Stimulated activated memory B cell treated with anti-CD40 and anti-IgM and Interleukin-4, amounts not matched to agents 10 μg/mL and 1 μg/mL and 100 μg/mL, for 72 hours (primary cell): ENCODE data around the gene PARD3B.

Source experiments
- ATAC-seq: fragments of 150-1000 bp; cut with Tn5 transposase; 2 replicates; pipeline ENCODE4 v1.10.0; 2021
- H3K27ac Mint-ChIP-seq: one replicate; pipeline ENCODE4 v1.8.0; 2022; ENCODE audit warnings: mild to moderate bottlenecking, mixed read lengths
- H3K27me3 Mint-ChIP-seq: one replicate; pipeline ENCODE4 v1.8.0; 2022; ENCODE audit warnings: mixed read lengths
- H3K36me3 Mint-ChIP-seq: one replicate; pipeline ENCODE4 v1.8.0; 2022; ENCODE audit warnings: mixed read lengths
- H3K4me1 Mint-ChIP-seq: one replicate; pipeline ENCODE4 v1.8.0; 2022; ENCODE audit warnings: mixed read lengths
- H3K4me3 Mint-ChIP-seq: one replicate; pipeline ENCODE4 v1.8.0; 2022; ENCODE audit warnings: mild to moderate bottlenecking, moderate library complexity, mixed read lengths
- H3K9me3 Mint-ChIP-seq: one replicate; pipeline ENCODE4 v1.8.0; 2022; ENCODE audit warnings: mixed read lengths

Gene PARD3B

GRCh38 chr2:204718607-204719006 lies 173.3 kb downstream of the PARD3B start:
- Mint-ChIP-seq H3K36me3 (no peaks in the 10 kb centered on the region), H3K9me3 (peaks cover 8% of the 10 kb centered on the region), H3K4me3 (no peak overlapping the region), H3K27ac (no peak overlapping the region), H3K4me1 (no peaks in the 10 kb centered on the region), H3K27me3 (no peaks in the 10 kb centered on the region)
- no peak for ATAC-seq

GRCh38 chr2:204720874-204721273 lies 175.6 kb downstream of the PARD3B start:
- Mint-ChIP-seq H3K27ac (no peak overlapping the region), H3K4me1 (no peaks in the 10 kb centered on the region), H3K4me3 (no peak overlapping the region), H3K9me3 (peaks cover 10% of the 10 kb centered on the region), H3K36me3 (no peaks in the 10 kb centered on the region), H3K27me3 (no peaks in the 10 kb centered on the region)
- no peak for ATAC-seq

- Mint-ChIP-seq H3K9me3 (peaks cover 10% of the 10 kb centered on the region), H3K27ac (no peak overlapping the region), H3K4me1 (no peaks in the 10 kb centered on the region), H3K27me3 (no peaks in the 10 kb centered on the region), H3K4me3 (no peak overlapping the region), H3K36me3 (no peaks in the 10 kb centered on the region)
- ATAC-seq = no peak
Measured at GRCh38 chr2:204722207-204722606, 176.9 kb downstream of the PARD3B start.

- peaks cover 7% of the 10 kb centered on the region for H3K9me3 Mint-ChIP-seq
- H3K27me3 Mint-ChIP-seq = no peaks in the 10 kb centered on the region
Measured at GRCh38 chr2:204722691-204723090, 177.4 kb downstream of the PARD3B start.

GRCh38 chr2:204725693-204726360 lies 180.6 kb downstream of the PARD3B start:
- H3K36me3 Mint-ChIP-seq = no peaks in the 10 kb centered on the region
- H3K27me3 Mint-ChIP-seq = no peaks in the 10 kb centered on the region
- H3K4me1 Mint-ChIP-seq = no peaks in the 10 kb centered on the region
- peaks cover 2% of the 10 kb centered on the region for H3K9me3 Mint-ChIP-seq
- H3K27ac Mint-ChIP-seq = no peak overlapping the region
- H3K4me3 Mint-ChIP-seq = no peak overlapping the region
- ATAC-seq = no peak

More at GRCh38 chr2:204722691-204723090, 177.4 kb downstream of the PARD3B start:
- H3K36me3 Mint-ChIP-seq = no peaks in the 10 kb centered on the region
- H3K4me1 Mint-ChIP-seq = no peaks in the 10 kb centered on the region
- no peak overlapping the region for H3K4me3 Mint-ChIP-seq
- H3K27ac Mint-ChIP-seq = no peak overlapping the region
- no peak for ATAC-seq

GRCh38 chr2:204726831-204727230 lies 181.6 kb downstream of the PARD3B start:
- no peak overlapping the region for H3K27ac Mint-ChIP-seq
- no peak for ATAC-seq
- H3K36me3 Mint-ChIP-seq = no peaks in the 10 kb centered on the region
- peaks cover 2% of the 10 kb centered on the region for H3K9me3 Mint-ChIP-seq
- no peaks in the 10 kb centered on the region for H3K4me1 Mint-ChIP-seq
- H3K4me3 Mint-ChIP-seq = no peak overlapping the region
- no peaks in the 10 kb centered on the region for H3K27me3 Mint-ChIP-seq

- Mint-ChIP-seq H3K4me1 (no peaks in the 10 kb centered on the region), H3K27ac (no peak overlapping the region), H3K27me3 (no peaks in the 10 kb centered on the region), H3K9me3 (peaks cover 2% of the 10 kb centered on the region), H3K4me3 (no peak overlapping the region), H3K36me3 (no peaks in the 10 kb centered on the region)
- no peak for ATAC-seq
Measured at GRCh38 chr2:204727368-204727767, 182.1 kb downstream of the PARD3B start.

GRCh38 chr2:204730603-204731002 lies 185.3 kb downstream of the PARD3B start:
- H3K27ac Mint-ChIP-seq = no peak overlapping the region
- no peak overlapping the region for H3K4me3 Mint-ChIP-seq
- no peak for ATAC-seq
- H3K9me3 Mint-ChIP-seq = no peaks in the 10 kb centered on the region
- no peaks in the 10 kb centered on the region for H3K27me3 Mint-ChIP-seq
- no peaks in the 10 kb centered on the region for H3K4me1 Mint-ChIP-seq
- H3K36me3 Mint-ChIP-seq = no peaks in the 10 kb centered on the region

- no peaks in the 10 kb centered on the region for H3K27me3 Mint-ChIP-seq
- no peak overlapping the region for H3K27ac Mint-ChIP-seq
- no peak overlapping the region for H3K4me3 Mint-ChIP-seq
- H3K9me3 Mint-ChIP-seq = no peaks in the 10 kb centered on the region
- no peak for ATAC-seq
- H3K36me3 Mint-ChIP-seq = no peaks in the 10 kb centered on the region
- H3K4me1 Mint-ChIP-seq = no peaks in the 10 kb centered on the region
Measured at GRCh38 chr2:204732019-204732418, 186.7 kb downstream of the PARD3B start.

GRCh38 chr2:204737296-204737695 lies 192.0 kb downstream of the PARD3B start:
- no peaks in the 10 kb centered on the region for H3K4me1 Mint-ChIP-seq
- no peak overlapping the region for H3K4me3 Mint-ChIP-seq
- H3K27me3 Mint-ChIP-seq = no peaks in the 10 kb centered on the region
- no peaks in the 10 kb centered on the region for H3K36me3 Mint-ChIP-seq
- no peak for ATAC-seq
- no peaks in the 10 kb centered on the region for H3K9me3 Mint-ChIP-seq
- no peak overlapping the region for H3K27ac Mint-ChIP-seq

GRCh38 chr2:204738721-204739120 lies 193.4 kb downstream of the PARD3B start:
- no peak overlapping the region for H3K4me3 Mint-ChIP-seq

GRCh38 chr2:204743393-204743960 lies 198.2 kb downstream of the PARD3B start:
- Mint-ChIP-seq H3K36me3 (no peaks in the 10 kb centered on the region), H3K27ac (no peak overlapping the region), H3K9me3 (peaks cover 3% of the 10 kb centered on the region), H3K4me1 (no peaks in the 10 kb centered on the region), H3K27me3 (no peaks in the 10 kb centered on the region), H3K4me3 (no peak overlapping the region)
- no peak for ATAC-seq

More at GRCh38 chr2:204738721-204739120, 193.4 kb downstream of the PARD3B start:
- no peak for ATAC-seq
- Mint-ChIP-seq H3K4me1 (no peaks in the 10 kb centered on the region), H3K9me3 (no peaks in the 10 kb centered on the region), H3K36me3 (no peaks in the 10 kb centered on the region), H3K27me3 (no peaks in the 10 kb centered on the region), H3K27ac (no peak overlapping the region)

- no peaks in the 10 kb centered on the region for H3K27me3 Mint-ChIP-seq
- no peak overlapping the region for H3K27ac Mint-ChIP-seq
- no peaks in the 10 kb centered on the region for H3K4me1 Mint-ChIP-seq
- H3K36me3 Mint-ChIP-seq = no peaks in the 10 kb centered on the region
- no peak for ATAC-seq
- H3K9me3 Mint-ChIP-seq = peaks cover 3% of the 10 kb centered on the region
- H3K4me3 Mint-ChIP-seq = no peak overlapping the region
Measured at GRCh38 chr2:204744506-204744905, 199.2 kb downstream of the PARD3B start.

- Mint-ChIP-seq H3K9me3 (peaks cover 3% of the 10 kb centered on the region), H3K36me3 (no peaks in the 10 kb centered on the region), H3K27ac (no peak overlapping the region), H3K4me1 (no peaks in the 10 kb centered on the region), H3K27me3 (no peaks in the 10 kb centered on the region), H3K4me3 (no peak overlapping the region)
- ATAC-seq = no peak
Measured at GRCh38 chr2:204748286-204748685, 203.0 kb downstream of the PARD3B start.

GRCh38 chr2:204749319-204749718 lies 204.0 kb downstream of the PARD3B start:
- Mint-ChIP-seq H3K4me3 (no peak overlapping the region), H3K9me3 (peaks cover 3% of the 10 kb centered on the region), H3K27ac (no peak overlapping the region), H3K27me3 (no peaks in the 10 kb centered on the region), H3K36me3 (no peaks in the 10 kb centered on the region), H3K4me1 (no peaks in the 10 kb centered on the region)
- no peak for ATAC-seq

GRCh38 chr2:204750389-204750788 lies 205.1 kb downstream of the PARD3B start:
- no peaks in the 10 kb centered on the region for H3K9me3 Mint-ChIP-seq
- no peaks in the 10 kb centered on the region for H3K4me1 Mint-ChIP-seq
- no peak overlapping the region for H3K4me3 Mint-ChIP-seq
- ATAC-seq = no peak
- no peaks in the 10 kb centered on the region for H3K36me3 Mint-ChIP-seq
- H3K27ac Mint-ChIP-seq = no peak overlapping the region
- H3K27me3 Mint-ChIP-seq = no peaks in the 10 kb centered on the region
